ENCODE results near the gene CYP24A1.

DNA sequence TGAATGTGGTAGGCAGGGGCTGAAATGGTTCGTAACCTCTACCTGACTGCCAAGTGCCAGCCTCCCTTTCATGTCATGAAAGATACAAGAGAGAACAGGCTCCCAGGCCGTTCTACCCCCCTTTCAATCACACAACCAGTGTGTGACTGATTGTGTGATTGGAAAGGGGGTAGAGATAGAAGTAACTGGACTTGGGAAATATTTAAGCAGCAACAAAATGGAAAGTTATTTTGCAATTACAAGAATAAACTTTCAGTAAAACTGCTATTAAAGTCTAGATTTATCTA lies 20.8 kb downstream of the CYP24A1 start:
- TF ChIP-seq CTCF (IDR thresholded peaks at IDR 0.05; ENCODE audit: low read length) (no peak), EZH2 (IDR thresholded peaks at IDR 0.05; ENCODE audit: borderline replicate concordance, low read length) (no peak)
